HUES64 (cell line): ENCODE measurements around the gene DNAH17.

Experiments used
- H3K27ac ChIP-seq: 2 replicates; pipeline ENCODE4 v1.7.0; 2013; ENCODE audit warnings: low read depth, low read length, inconsistent platforms
- H3K27me3 ChIP-seq: 2 replicates; pipeline ENCODE4 v1.6.1; 2013; ENCODE audit warnings: mild to moderate bottlenecking, low read length; ENCODE audit not compliant: insufficient read depth
- H3K36me3 ChIP-seq: 2 replicates; pipeline ENCODE4 v1.6.1; 2013; ENCODE audit warnings: mild to moderate bottlenecking, low read length; ENCODE audit not compliant: insufficient read depth
- H3K4me1 ChIP-seq: 2 replicates; pipeline ENCODE4 v1.6.1; 2013; ENCODE audit warnings: mild to moderate bottlenecking, low read length, moderate library complexity; ENCODE audit not compliant: insufficient read depth
- H3K4me3 ChIP-seq: 2 replicates; pipeline ENCODE4 v1.5.1; 2013; ENCODE audit warnings: mild to moderate bottlenecking, low read length, moderate library complexity
- H3K9ac ChIP-seq: 2 replicates; pipeline ENCODE4 v1.6.1; 2013; ENCODE audit warnings: mild to moderate bottlenecking, low read depth, low read length
- H3K9me3 ChIP-seq: 2 replicates; pipeline ENCODE4 v1.6.1; 2013; ENCODE audit warnings: low read depth, low read length; ENCODE audit not compliant: insufficient read depth
- WGBS: fragments of 150-250, 120-280 bp; methylation state at CpG from one replicate; pipeline ENCODE4 v1.1.7; 2013; ENCODE audit warnings: missing lambda C conversion rate; 5-methylcytosine and 5-hydroxymethylcytosine counted together

The DNAH17 gene

DNA sequence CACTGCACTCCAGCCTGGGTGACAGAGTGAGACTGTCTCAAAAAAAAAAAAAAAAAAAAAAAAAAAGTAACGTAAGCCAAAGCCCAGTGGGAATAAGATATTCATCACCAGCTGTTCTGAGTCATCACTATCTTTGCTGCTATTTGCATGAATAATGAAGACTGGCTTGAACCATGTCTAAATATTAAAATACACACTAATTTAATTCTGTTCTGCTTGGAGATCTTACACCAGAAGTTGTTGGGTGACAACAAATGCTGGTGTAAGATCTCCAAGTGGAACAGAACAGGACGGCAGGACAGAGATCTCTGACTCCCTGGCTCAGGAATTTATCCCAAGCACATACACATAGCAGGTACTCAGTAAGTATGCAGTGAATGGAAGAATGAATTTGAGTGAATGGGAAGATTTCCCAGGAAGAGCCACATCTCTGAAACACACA lies 19.6 kb downstream of the DNAH17 start:
- H3K27ac ChIP-seq, result no peak overlapping the region
- no peak overlapping the region for H3K4me3 ChIP-seq
- no peaks in the 10 kb centered on the region for H3K36me3 ChIP-seq
- WGBS, result no CpG with 5 or more reads among the region's 2 CpGs
- no peaks in the 10 kb centered on the region for H3K27me3 ChIP-seq
- no peaks in the 10 kb centered on the region for H3K4me1 ChIP-seq
- H3K9me3 ChIP-seq, result no peaks in the 10 kb centered on the region
- H3K9ac ChIP-seq, result no peak overlapping the region

DNA sequence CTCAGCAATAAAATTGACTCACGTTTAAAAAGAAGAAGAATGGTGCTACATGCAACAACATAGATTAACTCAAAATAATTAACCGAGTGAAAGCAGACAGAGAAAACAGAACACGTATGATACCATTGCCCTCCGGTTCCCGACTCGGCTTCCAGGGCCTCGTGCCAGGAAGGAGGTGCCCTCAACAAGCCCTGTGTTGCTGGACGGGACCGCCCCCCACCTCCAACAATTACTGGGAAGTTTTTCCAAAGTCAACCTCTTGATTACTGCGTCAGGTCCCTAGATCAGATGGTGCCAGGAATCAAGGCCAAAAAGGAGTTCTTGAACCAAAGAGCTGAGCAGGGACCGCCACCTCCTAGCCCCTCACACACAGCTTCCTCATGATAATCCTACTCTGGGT lies 20.4 kb downstream of the DNAH17 start:
- H3K27ac ChIP-seq, result no peak overlapping the region
- H3K27me3 ChIP-seq, result no peaks in the 10 kb centered on the region
- 89% methylated on average over 11 of the region's 11 CpGs for WGBS
- H3K9me3 ChIP-seq, result no peaks in the 10 kb centered on the region
- H3K4me3 ChIP-seq, result no peak overlapping the region
- H3K36me3 ChIP-seq, result no peaks in the 10 kb centered on the region
- no peak overlapping the region for H3K9ac ChIP-seq
- H3K4me1 ChIP-seq, result no peaks in the 10 kb centered on the region

DNA sequence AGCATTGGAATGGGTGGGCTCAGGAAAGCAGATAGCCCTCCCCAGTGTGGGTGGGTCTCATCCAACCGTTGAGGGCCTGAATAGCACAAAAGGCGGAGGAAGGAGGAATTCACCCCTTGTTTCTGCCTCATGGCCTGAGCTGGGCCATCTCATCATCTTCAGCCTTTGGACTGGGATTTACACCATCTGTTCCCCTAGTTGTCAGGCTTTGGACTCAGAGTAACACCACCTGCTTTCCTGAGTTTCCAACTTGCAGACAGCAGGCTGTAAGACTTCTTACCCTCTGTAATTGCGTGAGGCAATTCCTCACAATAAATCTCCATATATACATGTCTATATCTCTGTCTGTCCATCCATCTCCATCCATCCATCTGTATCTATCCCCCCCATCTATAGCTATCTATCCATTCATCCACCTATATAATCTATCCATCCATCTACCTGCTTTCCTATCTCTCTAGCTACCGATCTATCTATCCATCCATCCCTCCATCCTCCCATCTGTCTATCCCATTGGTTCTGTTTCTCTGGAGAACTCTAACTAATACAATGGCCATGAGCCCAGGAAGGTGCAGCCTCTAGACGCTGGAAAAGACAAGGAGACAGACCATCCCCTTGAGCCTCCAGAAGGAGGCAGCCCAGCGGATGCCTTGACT lies 21.3 kb downstream of the DNAH17 start:
- Histone ChIP-seq H3K27me3 (no peaks in the 10 kb centered on the region), H3K27ac (no peak overlapping the region), H3K9me3 (no peaks in the 10 kb centered on the region), H3K9ac (no peak overlapping the region), H3K4me1 (no peaks in the 10 kb centered on the region), H3K4me3 (no peak overlapping the region), H3K36me3 (no peaks in the 10 kb centered on the region)
- 90% methylated on average over 6 of the region's 6 CpGs for WGBS

DNA sequence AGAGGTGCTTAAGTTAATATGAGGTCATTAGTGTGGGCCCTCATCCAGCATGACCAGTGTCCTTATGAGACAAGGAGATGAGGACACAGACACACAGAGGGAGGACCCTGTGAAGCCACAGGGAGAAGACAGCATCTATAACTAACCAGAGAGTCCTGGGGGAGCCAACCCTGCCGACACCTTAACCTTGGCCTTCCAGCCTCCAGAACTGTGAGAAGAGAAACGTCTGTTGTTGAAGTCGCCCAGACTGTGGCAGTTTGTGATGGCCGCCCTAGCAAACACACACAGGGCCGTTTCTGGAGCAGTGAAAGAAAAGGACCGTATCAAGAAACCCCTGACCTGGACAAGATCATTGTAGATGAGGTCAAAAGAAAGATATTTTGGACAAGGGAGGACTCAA lies 26.7 kb downstream of the DNAH17 start:
- Histone ChIP-seq H3K9ac (no peak overlapping the region), H3K27ac (no peak overlapping the region), H3K4me1 (no peaks in the 10 kb centered on the region), H3K4me3 (no peak overlapping the region), H3K36me3 (no peaks in the 10 kb centered on the region), H3K27me3 (no peaks in the 10 kb centered on the region), H3K9me3 (no peaks in the 10 kb centered on the region)
- WGBS, result 91% methylated on average over 6 of the region's 6 CpGs

DNA sequence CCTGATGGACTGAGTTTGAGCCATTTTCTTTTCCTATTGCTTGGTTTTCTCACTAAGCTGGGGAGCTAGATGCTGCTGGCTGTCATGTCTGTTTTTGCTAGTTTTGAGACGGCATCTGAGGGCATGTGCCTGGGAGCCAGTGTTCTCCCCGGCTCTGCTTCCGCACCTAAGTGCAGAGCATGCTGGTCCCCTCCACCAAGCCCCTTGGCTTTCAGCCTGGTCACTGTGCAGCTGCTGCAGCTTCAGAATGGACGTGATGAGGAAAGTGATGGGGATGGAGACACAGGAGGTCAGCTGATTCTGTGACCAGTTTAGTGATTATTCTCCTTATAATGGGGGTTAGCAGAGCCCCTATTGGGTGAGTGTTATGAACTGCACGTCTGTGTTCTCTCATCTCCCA lies 28.5 kb downstream of the DNAH17 start:
- no peaks in the 10 kb centered on the region for H3K27me3 ChIP-seq
- 96% methylated on average over 5 of the region's 5 CpGs for WGBS
- H3K27ac ChIP-seq, result no peak overlapping the region
- no peaks in the 10 kb centered on the region for H3K36me3 ChIP-seq
- H3K9ac ChIP-seq, result no peak overlapping the region
- no peaks in the 10 kb centered on the region for H3K9me3 ChIP-seq
- H3K4me3 ChIP-seq, result no peak overlapping the region
- no peaks in the 10 kb centered on the region for H3K4me1 ChIP-seq

DNA sequence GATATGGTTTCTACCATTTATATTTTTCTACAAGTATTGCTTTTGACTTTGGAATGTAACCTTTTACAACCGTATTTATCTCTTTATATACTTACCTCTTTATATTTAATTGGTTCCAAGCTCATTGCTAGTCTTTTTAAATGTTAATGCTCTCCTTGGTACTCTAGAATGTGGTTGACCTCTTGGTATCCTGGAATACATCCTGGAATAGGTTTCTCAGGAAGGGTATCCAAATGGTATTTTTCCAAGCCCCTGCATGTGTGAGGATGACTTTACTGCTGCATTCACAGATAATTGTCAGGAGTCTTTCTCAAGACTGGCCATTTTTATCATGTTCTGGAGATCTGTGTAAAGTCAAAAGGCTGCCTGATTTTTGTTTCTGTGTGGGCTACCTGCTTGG lies 30.2 kb downstream of the DNAH17 start:
- H3K27ac ChIP-seq, result no peak overlapping the region
- WGBS, result no CpG with 5 or more reads among the region's 1 CpG
- no peaks in the 10 kb centered on the region for H3K36me3 ChIP-seq
- H3K4me1 ChIP-seq, result no peaks in the 10 kb centered on the region
- no peak overlapping the region for H3K9ac ChIP-seq
- no peaks in the 10 kb centered on the region for H3K9me3 ChIP-seq
- H3K4me3 ChIP-seq, result no peak overlapping the region
- no peaks in the 10 kb centered on the region for H3K27me3 ChIP-seq

DNA sequence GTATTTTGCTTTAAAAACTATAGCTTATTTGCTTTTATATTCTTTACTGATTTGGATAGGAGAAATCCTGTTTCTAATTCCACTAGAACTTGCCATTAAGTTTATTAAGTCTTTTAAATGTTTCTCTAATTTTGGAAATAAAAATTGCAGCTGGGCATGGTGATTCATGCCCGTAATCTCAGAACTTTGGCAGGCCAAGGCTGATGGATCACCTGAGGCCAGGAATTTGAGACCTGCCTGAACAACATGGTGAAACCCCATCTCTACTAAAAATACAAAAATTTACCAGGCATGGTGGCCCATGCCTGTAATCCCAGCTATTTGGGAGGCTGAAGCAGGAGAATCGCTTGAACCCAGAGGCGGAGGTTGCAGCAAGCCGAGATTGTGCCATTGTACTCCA lies 30.7 kb downstream of the DNAH17 start:
- Histone ChIP-seq H3K4me1 (no peaks in the 10 kb centered on the region), H3K27me3 (no peaks in the 10 kb centered on the region), H3K36me3 (no peaks in the 10 kb centered on the region), H3K9me3 (no peaks in the 10 kb centered on the region), H3K4me3 (no peak overlapping the region), H3K27ac (no peak overlapping the region), H3K9ac (no peak overlapping the region)
- 97% methylated on average over 4 of the region's 4 CpGs for WGBS

DNA sequence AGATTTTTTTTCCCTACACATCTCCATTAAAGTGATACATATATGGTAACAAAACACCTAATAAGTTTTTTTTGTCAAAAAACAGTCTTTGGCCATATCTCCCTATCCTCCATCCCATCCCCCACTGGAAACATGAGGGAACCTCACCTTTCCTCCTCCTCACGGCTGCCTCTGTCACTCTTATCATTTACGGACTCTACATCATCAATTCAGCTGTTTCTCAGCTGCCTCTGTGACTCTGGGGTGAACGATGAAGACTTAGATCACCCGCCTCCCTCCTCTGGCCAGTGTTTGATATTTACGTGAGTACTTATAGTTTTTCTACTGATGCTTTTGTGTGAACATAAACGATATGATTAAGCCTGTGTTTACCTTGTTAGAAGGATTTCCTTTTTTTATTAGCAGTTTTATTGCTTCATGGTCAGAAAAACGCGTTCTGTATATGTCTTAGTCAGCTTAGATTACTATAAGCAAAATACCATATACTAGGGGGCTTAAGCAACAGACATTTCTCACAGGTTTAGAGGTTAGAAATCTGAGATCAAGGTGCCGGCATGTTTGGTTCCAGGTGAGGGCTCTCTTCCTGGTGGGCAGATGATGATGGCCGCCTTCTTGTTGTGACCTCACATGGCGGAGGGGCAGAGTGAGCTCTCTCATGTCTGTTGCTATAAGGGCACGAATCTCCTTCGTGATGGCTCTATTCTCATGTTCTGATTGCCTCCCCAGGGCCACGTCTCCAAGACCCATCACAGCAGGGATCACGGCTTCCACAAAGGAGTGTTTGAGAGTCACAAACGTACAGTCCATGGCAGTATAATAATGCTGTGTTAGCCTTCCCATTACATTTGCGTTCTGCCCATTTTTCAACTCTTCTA lies 32.1 kb downstream of the DNAH17 start:
- Histone ChIP-seq H3K27ac (no peak overlapping the region), H3K9ac (no peak overlapping the region), H3K27me3 (no peaks in the 10 kb centered on the region), H3K36me3 (no peaks in the 10 kb centered on the region), H3K4me1 (no peaks in the 10 kb centered on the region), H3K9me3 (no peaks in the 10 kb centered on the region), H3K4me3 (no peak overlapping the region)
- WGBS, result 91% methylated on average over 16 of the region's 17 CpGs

DNA sequence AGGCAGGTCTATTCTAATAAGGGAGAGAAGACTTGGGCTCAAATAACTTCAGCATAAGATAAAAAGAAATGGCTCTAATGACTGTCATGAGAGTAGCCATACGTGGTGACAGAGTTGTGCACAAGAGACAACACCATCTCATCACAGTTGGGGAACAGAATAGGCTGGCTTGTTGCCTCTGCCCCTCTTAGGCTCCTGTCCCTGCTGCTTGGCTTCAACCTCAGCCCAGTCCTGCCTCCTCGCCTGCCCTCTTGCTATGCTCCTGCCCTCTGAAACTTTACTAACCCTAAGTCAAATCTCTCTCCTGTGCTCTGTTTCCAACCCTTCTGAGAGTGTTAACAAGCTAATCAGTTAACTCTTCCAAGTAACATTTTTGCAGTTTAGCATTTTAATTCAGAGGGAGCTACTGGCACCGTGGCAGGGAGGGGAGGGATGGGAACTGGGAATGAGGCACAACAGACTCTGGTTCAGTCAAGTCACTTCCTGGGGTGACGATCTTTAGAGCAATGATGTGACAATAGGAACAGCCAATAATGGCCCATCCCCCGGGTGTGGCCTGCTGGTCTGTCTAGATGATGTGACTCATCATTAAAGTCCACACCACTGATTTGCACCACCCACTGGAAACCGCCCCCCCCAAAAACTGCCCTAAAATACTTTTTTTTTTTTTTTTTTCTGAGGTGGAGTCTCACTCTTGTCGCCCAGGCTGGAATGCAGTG lies 35.5 kb downstream of the DNAH17 start:
- WGBS, result 72% methylated on average over 7 of the region's 7 CpGs
- Histone ChIP-seq H3K27me3 (no peaks in the 10 kb centered on the region), H3K9me3 (no peaks in the 10 kb centered on the region), H3K9ac (no peak overlapping the region), H3K4me3 (no peak overlapping the region), H3K27ac (no peak overlapping the region), H3K4me1 (no peaks in the 10 kb centered on the region), H3K36me3 (no peaks in the 10 kb centered on the region)

DNA sequence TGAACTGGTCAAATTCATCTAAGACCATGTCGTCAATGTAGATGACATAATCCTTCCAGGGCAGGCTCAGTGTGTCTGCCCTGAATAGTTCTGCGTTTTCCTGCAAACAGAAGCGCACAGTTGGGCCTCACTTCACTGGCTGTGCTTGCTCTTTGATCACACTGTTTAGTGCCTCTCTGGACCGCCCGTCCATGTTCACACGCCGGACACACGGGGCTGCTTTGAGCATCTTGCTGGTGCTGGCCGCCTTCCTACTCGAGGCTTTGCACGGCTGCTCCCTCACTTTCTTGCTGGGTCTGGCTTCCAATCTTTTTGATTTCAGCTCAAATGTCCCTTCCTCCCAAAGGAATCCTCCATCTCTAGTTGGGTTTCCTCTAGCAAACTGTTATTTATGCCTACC lies 37.4 kb downstream of the DNAH17 start:
- Histone ChIP-seq H3K9ac (no peak overlapping the region), H3K27me3 (no peaks in the 10 kb centered on the region), H3K27ac (no peak overlapping the region), H3K4me3 (no peak overlapping the region), H3K36me3 (no peaks in the 10 kb centered on the region), H3K9me3 (no peaks in the 10 kb centered on the region), H3K4me1 (no peaks in the 10 kb centered on the region)
- WGBS, result 95% methylated on average over 11 of the region's 11 CpGs

DNA sequence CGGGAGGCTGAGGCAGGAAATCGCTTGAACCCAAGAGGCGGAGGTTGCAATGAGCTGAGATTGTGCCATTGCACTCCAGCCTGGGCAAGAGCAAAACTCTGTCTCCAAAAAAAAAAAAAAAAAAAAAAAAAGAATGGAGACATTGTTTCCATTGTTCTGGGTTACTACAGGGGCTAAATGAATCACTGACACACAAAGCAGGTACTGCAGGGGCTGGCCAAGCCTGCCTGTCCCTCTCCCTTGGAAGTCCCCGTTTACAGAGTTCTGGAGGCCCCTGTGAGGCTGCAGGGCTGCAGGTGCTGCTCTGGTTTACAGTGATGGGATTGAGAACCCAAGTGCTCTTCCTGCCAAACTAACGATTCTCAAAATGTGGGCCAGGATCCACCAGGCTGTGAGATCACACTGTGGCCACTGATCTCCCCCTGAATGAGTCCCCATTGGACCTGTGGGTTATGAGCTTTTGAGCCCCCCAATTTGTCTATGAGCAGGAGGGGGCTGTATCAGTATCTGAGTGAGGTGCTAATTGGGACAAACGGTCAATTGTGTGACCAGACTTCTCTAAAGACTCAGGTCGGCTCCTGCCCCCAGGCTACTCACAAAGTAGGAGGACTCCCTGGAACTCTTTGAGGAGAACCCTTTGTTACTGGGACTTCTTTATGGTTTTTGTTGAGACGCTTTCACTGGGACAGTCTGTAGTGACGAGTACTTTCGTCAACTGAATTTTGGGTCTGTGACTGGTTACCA lies 39.0 kb downstream of the DNAH17 start:
- no peaks in the 10 kb centered on the region for H3K27me3 ChIP-seq
- no peaks in the 10 kb centered on the region for H3K9me3 ChIP-seq
- H3K27ac ChIP-seq, result no peak overlapping the region
- no peaks in the 10 kb centered on the region for H3K36me3 ChIP-seq
- H3K4me3 ChIP-seq, result no peak overlapping the region
- no peaks in the 10 kb centered on the region for H3K4me1 ChIP-seq
- H3K9ac ChIP-seq, result no peak overlapping the region
- 81% methylated on average over 10 of the region's 10 CpGs for WGBS
